Mucosa of gallbladder (tissue), 1 donor: ENCODE results near the gene RPS4Y1. TPM values are rescaled to one million over a fixed set of nuclear protein-coding genes. Genes with fewer than 3 reads are reported as not detected.

ENCODE experiments used
- DNase-seq: peaks from one replicate; pipeline ENCODE4 v3.0.0-alpha.2; 2020; ENCODE audit warnings: low spot score
- total RNA-seq: library from RNA; stranded (reverse); gene quantifications from one replicate; pipeline ENCODE4 v1.2.1, GENCODE V29; 2021
- donor health status: DM: no; HTN: no; CAD: no.

RPS4Y1 gene
- total RNA-seq, 1 donor from 2014 or later: 0.98 TPM

- DNase-seq: no peak
These were observed 42.2 kb downstream of the RPS4Y1 start for GRCh38 chrY:2883561-2883960.

GRCh38 chrY:2885880-2886279 lies 44.5 kb downstream of the RPS4Y1 start:
- no peak for DNase-seq

GRCh38 chrY:2887386-2887785 lies 46.0 kb downstream of the RPS4Y1 start:
- no peak for DNase-seq

GRCh38 chrY:2887955-2888354 lies 46.6 kb downstream of the RPS4Y1 start:
- DNase-seq: no peak

GRCh38 chrY:2893471-2893870 lies 52.1 kb downstream of the RPS4Y1 start:
- DNase-seq: no peak

- no peak for DNase-seq
These were observed 54.6 kb downstream of the RPS4Y1 start for GRCh38 chrY:2896050-2896449.

- no peak for DNase-seq
These were observed 66.0 kb downstream of the RPS4Y1 start for GRCh38 chrY:2907356-2907755.

- DNase-seq: no peak
These were observed 71.8 kb downstream of the RPS4Y1 start for GRCh38 chrY:2913066-2913815.

Other genes with a start within 250 kb of the RPS4Y1 start
- gene SRY, start 53.9 kb upstream of the RPS4Y1 start, total RNA-seq: not detected
- gene ZFY, start 93.8 kb downstream of the RPS4Y1 start, total RNA-seq: 0.09 TPM